ENCODE data around the gene COL8A1. TPM values are rescaled to one million over a fixed set of nuclear protein-coding genes. Genes with fewer than 3 reads are reported as not detected.

COL8A1 gene
- total RNA-seq, 1 donor from 2014 or later, result 6.2 TPM

- DNase-seq, result no peak
Observed at GRCh38 chr3:99761415-99762165, 123.2 kb downstream of the COL8A1 start.

GRCh38 chr3:99762901-99763300 lies 124.5 kb downstream of the COL8A1 start:
- DNase-seq, result no peak

- DNase-seq, result no peak
Observed at GRCh38 chr3:99764377-99764776, 126.0 kb downstream of the COL8A1 start.

- DNase-seq, result no peak
Observed at GRCh38 chr3:99765042-99765942, 126.9 kb downstream of the COL8A1 start.

GRCh38 chr3:99767291-99767690 lies 128.9 kb downstream of the COL8A1 start:
- peak; percentile 37 for DNase-seq

GRCh38 chr3:99768126-99768525 lies 129.7 kb downstream of the COL8A1 start:
- DNase-seq, result no peak

- no peak for DNase-seq
Observed at GRCh38 chr3:99768808-99769501, 130.6 kb downstream of the COL8A1 start.

GRCh38 chr3:99772171-99772570 lies 133.8 kb downstream of the COL8A1 start:
- no peak for DNase-seq

GRCh38 chr3:99772671-99773070 lies 134.3 kb downstream of the COL8A1 start:
- no peak for DNase-seq

GRCh38 chr3:99774467-99774866 lies 136.1 kb downstream of the COL8A1 start:
- peak; percentile 69 for DNase-seq

GRCh38 chr3:99776516-99777209 lies 138.3 kb downstream of the COL8A1 start:
- no peak for DNase-seq

- DNase-seq, result no peak
Observed at GRCh38 chr3:99777210-99777549, 138.8 kb downstream of the COL8A1 start.

- DNase-seq, result no peak
Observed at GRCh38 chr3:99777708-99778107, 139.3 kb downstream of the COL8A1 start.

GRCh38 chr3:99780749-99781148 lies 142.4 kb downstream of the COL8A1 start:
- no peak for DNase-seq

- DNase-seq, result no peak
Observed at GRCh38 chr3:99781761-99782160, 143.4 kb downstream of the COL8A1 start.

- DNase-seq, result no peak
Observed at GRCh38 chr3:99783011-99783573, 144.7 kb downstream of the COL8A1 start.

- no peak for DNase-seq
Observed at GRCh38 chr3:99789011-99789721, 150.8 kb downstream of the COL8A1 start.

- no peak for DNase-seq
Observed at GRCh38 chr3:99794485-99794884, 156.1 kb downstream of the COL8A1 start.

GRCh38 chr3:99795573-99795972 lies 157.2 kb downstream of the COL8A1 start:
- no peak for DNase-seq

- no peak for DNase-seq
Observed at GRCh38 chr3:99799422-99799821, 161.0 kb downstream of the COL8A1 start.

GRCh38 chr3:99803297-99803696 lies 164.9 kb downstream of the COL8A1 start:
- DNase-seq, result peak; percentile 90
